Parathyroid adenoma (tissue), 2 donors: ENCODE results near the gene SLC6A20.

Source experiments
- H2AFZ ChIP-seq: fragments of 300-600 bp; sonication (generic); one replicate; pipeline ENCODE4 v1.7.0; 2017; ENCODE audit warnings: antibody characterized with exemption, mild to moderate bottlenecking
- H3K27ac ChIP-seq: fragments of 300-600 bp; sonication (generic); one replicate; pipeline ENCODE4 v1.7.0; 2017
- H3K27me3 ChIP-seq: fragments of 300-600 bp; sonication (generic); one replicate; pipeline ENCODE4 v1.7.0; 2017; ENCODE audit warnings: low read length; ENCODE audit not compliant: control insufficient read depth, insufficient read depth
- H3K36me3 ChIP-seq: fragments of 300-600 bp; sonication (generic); one replicate; pipeline ENCODE4 v1.7.0; 2017; ENCODE audit warnings: low read length; ENCODE audit not compliant: control insufficient read depth, insufficient read depth
- H3K4me1 ChIP-seq: fragments of 300-600 bp; sonication (generic); one replicate; pipeline ENCODE4 v1.7.0; 2017; ENCODE audit warnings: control low read depth
- H3K4me2 ChIP-seq: fragments of 300-600 bp; sonication (generic); one replicate; pipeline ENCODE4 v1.7.0; 2017; ENCODE audit warnings: low read length
- H3K4me3 ChIP-seq: fragments of 300-600 bp; sonication (generic); one replicate; pipeline ENCODE4 v1.7.0; 2017; ENCODE audit warnings: low read depth, low read length
- H3K79me2 ChIP-seq: fragments of 300-600 bp; sonication (generic); one replicate; pipeline ENCODE4 v1.7.0; 2017; ENCODE audit warnings: control low read depth
- H3K9ac ChIP-seq: fragments of 300-600 bp; sonication (generic); one replicate; pipeline ENCODE4 v1.7.0; 2017; ENCODE audit warnings: mild to moderate bottlenecking
- H3K9me3 ChIP-seq: fragments of 300-600 bp; sonication (generic); one replicate; pipeline ENCODE4 v1.7.0; 2017; ENCODE audit warnings: low read length; ENCODE audit not compliant: control insufficient read depth
- CTCF ChIP-seq: fragments of 300-600 bp; sonication (generic); IDR thresholded peaks from one replicate; pipeline ENCODE4 v1.7.0; 2017; ENCODE audit warnings: antibody characterized with exemption, mild to moderate bottlenecking
- donor health status: primary hyperparathyroidism.

The SLC6A20 gene

GRCh38 chr3:45779746-45780735 is 16.3 kb downstream of the SLC6A20 start:
- Histone ChIP-seq H3K27me3 (no peaks in the 10 kb centered on the region), H3K9me3 (no peaks in the 10 kb centered on the region), H3K27ac (no peak overlapping the region), H3K36me3 (no peaks in the 10 kb centered on the region), H3K4me3 (no peak overlapping the region), H3K9ac (no peak overlapping the region), H2AFZ (no peak overlapping the region), H3K4me2 (no peak overlapping the region), H3K79me2 (no peaks in the 10 kb centered on the region), H3K4me1 (no peaks in the 10 kb centered on the region)
- TF ChIP-seq CTCF, result no peak

- H3K27ac ChIP-seq, result no peak overlapping the region
- no peak overlapping the region for H2AFZ ChIP-seq
- no peaks in the 10 kb centered on the region for H3K4me1 ChIP-seq
- no peak overlapping the region for H3K4me3 ChIP-seq
- no peaks in the 10 kb centered on the region for H3K36me3 ChIP-seq
- no peak for TF ChIP-seq CTCF
- H3K79me2 ChIP-seq, result no peaks in the 10 kb centered on the region
- no peaks in the 10 kb centered on the region for H3K27me3 ChIP-seq
- no peaks in the 10 kb centered on the region for H3K9me3 ChIP-seq
- H3K4me2 ChIP-seq, result no peak overlapping the region
- H3K9ac ChIP-seq, result no peak overlapping the region
Observed at GRCh38 chr3:45778761-45779201, 17.6 kb downstream of the SLC6A20 start.

- H3K79me2 ChIP-seq, result no peaks in the 10 kb centered on the region
- no peak overlapping the region for H3K27ac ChIP-seq
- no peaks in the 10 kb centered on the region for H3K27me3 ChIP-seq
- no peak for TF ChIP-seq CTCF
- H2AFZ ChIP-seq, result no peak overlapping the region
- no peak overlapping the region for H3K9ac ChIP-seq
- no peak overlapping the region for H3K4me2 ChIP-seq
- H3K4me3 ChIP-seq, result no peak overlapping the region
- H3K4me1 ChIP-seq, result no peaks in the 10 kb centered on the region
- no peaks in the 10 kb centered on the region for H3K9me3 ChIP-seq
- H3K36me3 ChIP-seq, result no peaks in the 10 kb centered on the region
Observed at GRCh38 chr3:45777746-45778386, 18.5 kb downstream of the SLC6A20 start.

GRCh38 chr3:45777111-45777745 is 19.1 kb downstream of the SLC6A20 start:
- Histone ChIP-seq H3K4me2 (no peak overlapping the region), H3K27me3 (no peaks in the 10 kb centered on the region), H3K9ac (no peak overlapping the region), H3K27ac (no peak overlapping the region), H3K79me2 (no peaks in the 10 kb centered on the region), H3K9me3 (no peaks in the 10 kb centered on the region), H3K4me1 (no peaks in the 10 kb centered on the region), H2AFZ (no peak overlapping the region), H3K4me3 (no peak overlapping the region), H3K36me3 (no peaks in the 10 kb centered on the region)
- TF ChIP-seq CTCF, result no peak
